C4-2B (cell line): ENCODE results near the gene MIEN1.

Experiments
- CTCF ChIP-seq: fragments of 450-650 bp; conservative IDR thresholded peaks from 2 replicates; pipeline ENCODE4 v1.5.1; 2017; ENCODE audit warnings: mild to moderate bottlenecking
- ZFX ChIP-seq: fragments of 450-650 bp; IDR thresholded peaks from 2 replicates; pipeline ENCODE4 v1.6.1; 2017

GRCh38 chr17:39756380-39757079 is 26.2 kb upstream of the MIEN1 start:
- no peak for TF ChIP-seq CTCF
- no peak for TF ChIP-seq ZFX
